Stimulated activated CD8-positive, alpha-beta memory T cell treated with anti-CD3 and anti-CD28 coated beads, Interleukin-4, amount 100 ng/mL, for 1 hour (primary cell): ENCODE measurements around the gene TM9SF4.
"Not testable (repeated sequence)": the region's sequence is repeated elsewhere in the genome, so short reads cannot be mapped to it uniquely, and the experiment has no call there.

Experiments
- DNase-seq, 2 donors: peaks; one replicate each; pipeline ENCODE4 v3.0.0-alpha.2; 2020; ENCODE audit warnings: low read depth in 2 of 2, low spot score in 1 of 2

The TM9SF4 gene

GRCh38 chr20:32188376-32189122, 79.0 kb downstream of the TM9SF4 start:
- no peak for DNase-seq

GRCh38 chr20:32189123-32189410, 79.6 kb downstream of the TM9SF4 start:
- DNase-seq = no peak

- no peak for DNase-seq
These were observed 80.4 kb downstream of the TM9SF4 start for GRCh38 chr20:32189691-32190615.

- DNase-seq = no peak
These were observed 81.3 kb downstream of the TM9SF4 start for GRCh38 chr20:32190616-32191415.

GRCh38 chr20:32191422-32191821, 81.9 kb downstream of the TM9SF4 start:
- DNase-seq = no peak

- DNase-seq = no peak
These were observed 82.4 kb downstream of the TM9SF4 start for GRCh38 chr20:32191873-32192272.

GRCh38 chr20:32192698-32193097, 83.2 kb downstream of the TM9SF4 start:
- no peak for DNase-seq

- not testable (repeated sequence) for DNase-seq
These were observed 83.8 kb downstream of the TM9SF4 start for GRCh38 chr20:32193336-32193735.

GRCh38 chr20:32193996-32194395, 84.5 kb downstream of the TM9SF4 start:
- DNase-seq = no peak

- DNase-seq = no peak
These were observed 86.1 kb downstream of the TM9SF4 start for GRCh38 chr20:32195581-32195980.

GRCh38 chr20:32196613-32197012, 87.1 kb downstream of the TM9SF4 start:
- not testable (repeated sequence) for DNase-seq

- DNase-seq = not testable (repeated sequence)
These were observed 87.6 kb downstream of the TM9SF4 start for GRCh38 chr20:32197136-32197535.

- DNase-seq = no peak
These were observed 89.5 kb downstream of the TM9SF4 start for GRCh38 chr20:32199006-32199405.

- no peak for DNase-seq
These were observed 91.9 kb downstream of the TM9SF4 start for GRCh38 chr20:32201296-32201976.

GRCh38 chr20:32201977-32202363, 92.5 kb downstream of the TM9SF4 start:
- DNase-seq = no peak

GRCh38 chr20:32203356-32204204, 94.1 kb downstream of the TM9SF4 start:
- no peak for DNase-seq

GRCh38 chr20:32204205-32205109, 94.9 kb downstream of the TM9SF4 start:
- DNase-seq = no peak

- no peak for DNase-seq
These were observed 95.8 kb downstream of the TM9SF4 start for GRCh38 chr20:32205110-32205842.
